Hepatocyte (in vitro differentiated cells): ENCODE results near the gene RRP15. TPM values are rescaled to one million over a fixed set of nuclear protein-coding genes. Genes with fewer than 3 reads are reported as not detected.

Experiments used
- DNase-seq: peaks from one replicate; pipeline ENCODE4 v3.0.0-alpha.2; 2016; ENCODE audit warnings: low spot score
- H2AFZ ChIP-seq: fragments of 200-600 bp; sonication (generic); 2 replicates; pipeline ENCODE4 v1.6.0; 2016; ENCODE audit warnings: antibody characterized with exemption, mild to moderate bottlenecking
- H3K27ac ChIP-seq: fragments of 200-600 bp; sonication (generic); 2 replicates; pipeline ENCODE4 v1.5.1; 2016; ENCODE audit warnings: mild to moderate bottlenecking
- H3K27me3 ChIP-seq: fragments of 200-600 bp; sonication (generic); 2 replicates; pipeline ENCODE4 v1.6.1; 2016
- H3K36me3 ChIP-seq: fragments of 200-600 bp; sonication (generic); replicated peaks from 2 replicates; pipeline ENCODE4 v1.5.1; 2016; ENCODE audit warnings: low read depth; ENCODE audit not compliant: insufficient read depth
- H3K4me1 ChIP-seq: fragments of 200-600 bp; sonication (generic); 2 replicates; pipeline ENCODE4 v1.5.1; 2016; ENCODE audit warnings: mild to moderate bottlenecking, moderate library complexity; ENCODE audit not compliant: insufficient read depth
- H3K4me2 ChIP-seq: fragments of 200-600 bp; sonication (generic); 2 replicates; pipeline ENCODE4 v1.6.0; 2016
- H3K4me3 ChIP-seq: fragments of 200-600 bp; sonication (generic); 2 replicates; pipeline ENCODE4 v1.5.1; 2016; ENCODE audit warnings: mild to moderate bottlenecking
- H3K79me2 ChIP-seq: fragments of 200-600 bp; sonication (generic); 2 replicates; pipeline ENCODE4 v1.6.0; 2017; ENCODE audit warnings: mild to moderate bottlenecking
- H3K9me2 ChIP-seq: fragments of 200-600 bp; sonication (generic); replicated peaks from 2 replicates; pipeline ENCODE4 v1.6.0; 2017; ENCODE audit warnings: mild to moderate bottlenecking; ENCODE audit not compliant: insufficient read depth
- H3K9me3 ChIP-seq: fragments of 200-600 bp; sonication (generic); 2 replicates; pipeline ENCODE4 v1.5.1; 2016; ENCODE audit warnings: low read depth, mild to moderate bottlenecking
- H4K20me1 ChIP-seq: fragments of 200-600 bp; sonication (generic); 2 replicates; pipeline ENCODE4 v1.6.0; 2016; ENCODE audit warnings: mild to moderate bottlenecking; ENCODE audit not compliant: insufficient read depth, poor library complexity, severe bottlenecking
- CTCF ChIP-seq: fragments of 200-600 bp; sonication (generic); IDR thresholded peaks from 2 replicates; pipeline ENCODE4 v1.5.1; 2016; ENCODE audit warnings: antibody characterized with exemption, mild to moderate bottlenecking; ENCODE audit not compliant: poor library complexity
- EZH2 ChIP-seq: fragments of 200-600 bp; sonication (generic); IDR thresholded peaks from 2 replicates; pipeline ENCODE4 v1.6.1; 2016; ENCODE audit warnings: antibody characterized with exemption, mild to moderate bottlenecking, borderline replicate concordance
- EZH2phosphoT487 ChIP-seq: fragments of 200-600 bp; sonication (generic); IDR thresholded peaks from one replicate; pipeline ENCODE4 v1.6.1; 2018; ENCODE audit warnings: antibody characterized with exemption, mild to moderate bottlenecking, low read depth, moderate library complexity; ENCODE audit not compliant: unreplicated experiment, severe bottlenecking
- WGBS: methylation state at CpG from one replicate; pipeline ENCODE4 v1.1.6; 2016; ENCODE audit warnings: low lambda C conversion rate; ENCODE audit errors: missing lambda C conversion rate; 5-methylcytosine and 5-hydroxymethylcytosine counted together
- polyA plus RNA-seq: library from polyadenylated mRNA; unstranded; fragments of >200 nt; fragmentation: Nextera tagmentation; extraction: Ambion mirVana; gene quantifications from 2 replicates; pipeline ENCODE4 v1.2.1, GENCODE V29; 2016
- total RNA-seq: library from RNA; depleted of rRNA; stranded (reverse); fragments of >200 nt; gene quantifications from 2 replicates; pipeline ENCODE4 v1.2.3, GENCODE V29; 2014

The RRP15 gene
- total and polyA plus RNA-seq, 2 experiments from 2014 or later, result 6.7 to 9.0 TPM

DNA sequence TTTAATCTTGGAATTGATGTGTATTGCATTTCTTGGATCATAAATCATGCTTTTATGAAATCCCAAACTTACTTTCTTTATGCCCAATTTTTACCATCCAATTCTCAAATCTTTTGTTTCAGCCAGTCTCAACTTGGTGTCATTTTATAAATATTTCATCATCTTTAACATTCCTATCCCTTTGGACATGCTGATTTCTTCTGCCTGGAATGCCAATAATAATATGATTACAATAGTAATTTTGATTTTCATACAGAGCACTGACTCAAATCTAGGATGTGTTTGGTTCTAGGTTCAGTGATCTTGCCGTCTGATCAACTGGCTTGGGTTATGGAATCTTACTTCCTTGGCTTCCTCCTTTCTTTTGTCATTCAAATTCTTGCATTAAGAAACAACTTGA is 12.8 kb downstream of the RRP15 start:
- 97% methylated on average over 1 of the region's 1 CpG for WGBS
- Histone ChIP-seq H3K4me1 (no peaks in the 10 kb centered on the region), H4K20me1 (no peaks in the 10 kb centered on the region), H3K27me3 (no peaks in the 10 kb centered on the region), H2AFZ (no peak overlapping the region), H3K27ac (no peak overlapping the region), H3K4me3 (no peak overlapping the region), H3K36me3 (no peaks in the 10 kb centered on the region), H3K9me2 (no peaks in the 10 kb centered on the region), H3K9me3 (no peaks in the 10 kb centered on the region), H3K79me2 (peaks cover 24% of the 10 kb centered on the region), H3K4me2 (peak overlapping the region; percentile 1)
- DNase-seq, result no peak
- TF ChIP-seq EZH2phosphoT487 (no peak), CTCF (no peak), EZH2 (no peak)

- H3K27ac ChIP-seq, result no peak overlapping the region
- H3K9me2 ChIP-seq, result no peaks in the 10 kb centered on the region
- no peak for DNase-seq
- H3K4me1 ChIP-seq, result no peaks in the 10 kb centered on the region
- H4K20me1 ChIP-seq, result no peaks in the 10 kb centered on the region
- H3K4me2 ChIP-seq, result no peak overlapping the region
- no peaks in the 10 kb centered on the region for H3K36me3 ChIP-seq
- no peaks in the 10 kb centered on the region for H3K9me3 ChIP-seq
- H3K79me2 ChIP-seq, result peaks cover 20% of the 10 kb centered on the region
- H2AFZ ChIP-seq, result no peak overlapping the region
- WGBS, result 55% methylated on average over 4 of the region's 4 CpGs
- no peak for TF ChIP-seq EZH2
- no peak for TF ChIP-seq CTCF
- TF ChIP-seq EZH2phosphoT487, result no peak
- no peaks in the 10 kb centered on the region for H3K27me3 ChIP-seq
- no peak overlapping the region for H3K4me3 ChIP-seq
Measured at GRCh38 chr1:218298398-218298797, 13.3 kb downstream of the RRP15 start.

- Histone ChIP-seq H3K27me3 (no peaks in the 10 kb centered on the region), H3K4me1 (no peaks in the 10 kb centered on the region), H3K79me2 (peaks cover 20% of the 10 kb centered on the region), H3K9me3 (no peaks in the 10 kb centered on the region), H3K36me3 (no peaks in the 10 kb centered on the region), H3K4me2 (no peak overlapping the region), H2AFZ (no peak overlapping the region), H4K20me1 (no peaks in the 10 kb centered on the region), H3K9me2 (no peaks in the 10 kb centered on the region), H3K4me3 (no peak overlapping the region), H3K27ac (no peak overlapping the region)
- DNase-seq, result peak; percentile 37
- 49% methylated on average over 2 of the region's 2 CpGs for WGBS
- TF ChIP-seq EZH2 (no peak), CTCF (peak; percentile 68), EZH2phosphoT487 (no peak)
Measured at GRCh38 chr1:218299416-218299815, 14.3 kb downstream of the RRP15 start.

DNA sequence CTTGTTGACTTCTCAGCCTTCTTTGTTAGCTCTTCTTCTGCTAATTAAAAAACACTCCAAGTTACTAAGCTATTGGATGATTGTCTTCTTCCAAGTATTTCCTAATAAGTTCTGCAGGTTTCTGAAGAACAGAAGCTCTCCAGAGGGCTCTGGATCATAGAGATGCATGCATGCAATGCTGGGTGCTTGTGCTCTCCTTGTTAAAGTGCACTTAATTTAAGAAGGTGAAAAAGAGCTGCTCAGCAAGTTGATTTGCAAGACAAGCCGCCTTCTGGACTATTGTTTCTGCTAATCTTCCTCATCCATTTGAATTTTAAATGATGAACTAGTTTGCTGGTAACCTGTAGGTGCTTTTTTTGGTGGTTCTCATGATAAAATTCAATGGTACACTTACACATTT is 16.1 kb downstream of the RRP15 start:
- H3K79me2 ChIP-seq, result peaks cover 20% of the 10 kb centered on the region
- no peak overlapping the region for H3K4me2 ChIP-seq
- WGBS, result 93% methylated on average over 1 of the region's 1 CpG

More for the DNA sequence above, 16.1 kb downstream of the RRP15 start:
- Histone ChIP-seq H2AFZ (no peak overlapping the region), H3K4me3 (no peak overlapping the region), H4K20me1 (no peaks in the 10 kb centered on the region), H3K9me2 (no peaks in the 10 kb centered on the region), H3K27ac (no peak overlapping the region), H3K27me3 (no peaks in the 10 kb centered on the region), H3K9me3 (no peaks in the 10 kb centered on the region), H3K4me1 (no peaks in the 10 kb centered on the region), H3K36me3 (no peaks in the 10 kb centered on the region)
- DNase-seq, result no peak
- TF ChIP-seq EZH2phosphoT487, result no peak
- TF ChIP-seq EZH2, result no peak
- no peak for TF ChIP-seq CTCF
